ENCODE data around the gene ZNF569.
A peak's percentile ranks its signal among the peaks of the same experiment; 100 is the strongest.
"Not testable (repeated sequence)": the region's sequence is repeated elsewhere in the genome, so short reads cannot be mapped to it uniquely, and the experiment has no call there.

The ZNF569 gene

GRCh38 chr19:37391399-37391798, 75.8 kb downstream of the ZNF569 start:
- not testable (repeated sequence) for DNase-seq

DNA sequence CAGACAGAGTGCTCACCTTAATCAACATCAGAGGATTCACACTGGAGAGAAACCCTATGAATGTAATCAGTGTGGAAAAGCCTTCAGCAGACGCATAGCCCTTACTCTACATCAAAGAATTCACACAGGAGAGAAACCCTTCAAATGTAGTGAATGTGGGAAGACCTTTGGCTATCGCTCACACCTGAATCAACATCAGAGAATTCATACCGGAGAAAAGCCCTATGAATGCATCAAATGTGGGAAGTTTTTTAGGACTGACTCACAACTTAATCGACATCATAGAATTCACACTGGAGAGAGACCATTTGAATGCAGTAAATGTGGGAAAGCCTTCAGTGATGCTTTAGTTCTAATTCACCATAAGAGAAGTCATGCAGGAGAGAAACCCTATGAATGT, 78.0 kb downstream of the ZNF569 start:
- no peak for DNase-seq

GRCh38 chr19:37370880-37371661, 96.2 kb downstream of the ZNF569 start, which contains the start of gene ZNF527:
Gene ZNF527, plus strand, starts transcription at chr19:37371099. Its CDS starts 3,100 bp downstream, at chr19:37374199.
- DNase-seq: peak; percentile 97

GRCh38 chr19:37370386-37370879, 96.8 kb downstream of the ZNF569 start:
- DNase-seq: not testable (repeated sequence)

- no peak for DNase-seq
These were observed 104.5 kb downstream of the ZNF569 start for GRCh38 chr19:37362733-37363132.

DNA sequence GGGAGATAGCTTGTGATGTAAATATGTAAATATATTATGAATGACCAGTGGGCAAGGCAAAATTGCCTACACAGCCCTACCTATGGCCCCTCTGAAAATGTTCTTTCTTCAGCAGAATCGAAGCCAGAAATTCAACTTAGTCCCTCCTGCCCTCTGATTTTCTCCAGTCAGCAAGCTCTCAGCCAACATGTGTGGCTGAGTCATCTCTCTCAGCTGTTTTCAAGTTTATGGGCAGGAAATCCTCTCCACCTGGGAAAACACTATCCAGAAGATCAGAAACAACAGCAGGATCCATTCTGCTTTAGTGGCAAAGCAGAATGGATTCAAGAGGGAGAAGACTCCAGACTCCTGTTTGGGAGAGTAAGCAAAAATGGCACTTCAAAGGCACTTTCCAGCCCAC, 105.2 kb downstream of the ZNF569 start:
- DNase-seq: no peak
